ENCODE data around the gene PATL2. TPM values are rescaled to one million over a fixed set of nuclear protein-coding genes. Genes with fewer than 3 reads are reported as not detected.
"Not testable (repeated sequence)": the region's sequence is repeated elsewhere in the genome, so short reads cannot be mapped to it uniquely, and the experiment has no call there.

Gene PATL2
- total and polyA plus RNA-seq, 4 donors, result 2.4 to 4.8 (median 3.7) TPM

- DNase-seq (no peak), ATAC-seq (ENCODE audit: insufficient read depth, low FRiP score) (no peak)
- H3K36me3 ChIP-seq (ENCODE audit: control insufficient read depth in 4 of 4, insufficient read depth in 4 of 4, low read length in 4 of 4), result peaks cover 15 to 37% (median 24%) of the 10 kb centered on the region in 4 donors
- H3K9me3 ChIP-seq (ENCODE audit: control insufficient read depth in 4 of 4, insufficient read depth in 3 of 4, low read length in 3 of 4), result no peaks in the 10 kb centered on the region
- no peaks in the 10 kb centered on the region for H3K4me1 ChIP-seq (ENCODE audit: control insufficient read depth in 5 of 5, insufficient read depth in 5 of 5, low read length in 5 of 5)
- H3K27me3 ChIP-seq (ENCODE audit: control insufficient read depth in 3 of 3, insufficient read depth in 3 of 3, low read length in 2 of 3), result no peaks in the 10 kb centered on the region
- TF ChIP-seq CTCF (IDR thresholded peaks at IDR 0.05; ENCODE audit: control extremely low read depth, extremely low read depth), result no peak
- H3K9ac ChIP-seq (ENCODE audit: insufficient read depth in 1 of 2, low read length in 2 of 2), result no peak overlapping the region
- 98 to 100% methylated on average over 2 of the region's 2 CpGs for WGBS, 2 donors
- no peak overlapping the region for H3K27ac ChIP-seq (ENCODE audit: low read depth in 1 of 2, low read length in 1 of 2)
- no peak overlapping the region for H3K4me3 ChIP-seq
Observed at GRCh38 chr15:44646460-44646859, 64.7 kb downstream of the PATL2 start.

GRCh38 chr15:44641651-44642050, 69.5 kb downstream of the PATL2 start:
- H3K9me3 ChIP-seq (ENCODE audit: control insufficient read depth in 4 of 4, insufficient read depth in 3 of 4, low read length in 3 of 4), result no peaks in the 10 kb centered on the region
- no peak overlapping the region for H3K27ac ChIP-seq (ENCODE audit: low read depth in 1 of 2, low read length in 1 of 2)
- no peak overlapping the region for H3K4me3 ChIP-seq
- peaks cover 7 to 29% (median 15%) of the 10 kb centered on the region in 4 donors for H3K36me3 ChIP-seq (ENCODE audit: control insufficient read depth in 4 of 4, insufficient read depth in 4 of 4, low read length in 4 of 4)
- no peaks in the 10 kb centered on the region for H3K4me1 ChIP-seq (ENCODE audit: control insufficient read depth in 5 of 5, insufficient read depth in 5 of 5, low read length in 5 of 5)
- DNase-seq (no peak), ATAC-seq (ENCODE audit: insufficient read depth, low FRiP score) (no peak)
- no peaks in the 10 kb centered on the region for H3K27me3 ChIP-seq (ENCODE audit: control insufficient read depth in 3 of 3, insufficient read depth in 3 of 3, low read length in 2 of 3)
- TF ChIP-seq CTCF (IDR thresholded peaks at IDR 0.05; ENCODE audit: control extremely low read depth, extremely low read depth), result no peak
- no peak overlapping the region for H3K9ac ChIP-seq (ENCODE audit: insufficient read depth in 1 of 2, low read length in 2 of 2)
- 88 to 95% methylated on average over 4 of the region's 4 CpGs for WGBS, 2 donors

DNA sequence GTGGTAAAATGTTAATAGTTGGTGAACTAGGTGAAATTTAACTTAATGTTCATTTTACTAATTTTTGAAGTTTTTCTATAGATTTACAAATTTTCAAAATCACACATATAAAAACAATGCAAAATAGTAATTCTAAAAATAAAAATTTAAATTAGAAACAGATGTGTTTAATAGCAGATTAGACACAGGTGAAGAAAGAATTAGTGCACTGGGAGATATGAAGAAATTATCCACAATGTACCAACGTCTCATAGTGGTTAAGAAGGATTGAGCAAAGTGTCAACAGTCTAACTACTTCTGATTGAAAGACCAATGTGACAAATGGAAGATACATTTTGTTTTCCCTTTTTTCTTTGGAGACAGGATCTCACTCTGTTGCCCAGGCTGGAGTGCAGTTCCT, 74.1 kb downstream of the PATL2 start:
- H3K36me3 ChIP-seq (ENCODE audit: control insufficient read depth in 4 of 4, insufficient read depth in 4 of 4, low read length in 4 of 4), result peaks cover 10 to 29% (median 19%) of the 10 kb centered on the region in 4 donors
- H3K9me3 ChIP-seq (ENCODE audit: control insufficient read depth in 4 of 4, insufficient read depth in 3 of 4, low read length in 3 of 4), result no peaks in the 10 kb centered on the region
- no peaks in the 10 kb centered on the region for H3K27me3 ChIP-seq (ENCODE audit: control insufficient read depth in 3 of 3, insufficient read depth in 3 of 3, low read length in 2 of 3)
- no peak for TF ChIP-seq CTCF (IDR thresholded peaks at IDR 0.05; ENCODE audit: control extremely low read depth, extremely low read depth)
- no peak overlapping the region for H3K27ac ChIP-seq (ENCODE audit: low read depth in 1 of 2, low read length in 1 of 2)
- H3K9ac ChIP-seq (ENCODE audit: insufficient read depth in 1 of 2, low read length in 2 of 2), result no peak overlapping the region
- WGBS, 2 donors, result 66 to 76% methylated on average over 1 of the region's 1 CpG
- DNase-seq (no peak), ATAC-seq (ENCODE audit: insufficient read depth, low FRiP score) (no peak)
- H3K4me3 ChIP-seq, result no peak overlapping the region
- no peaks in the 10 kb centered on the region for H3K4me1 ChIP-seq (ENCODE audit: control insufficient read depth in 5 of 5, insufficient read depth in 5 of 5, low read length in 5 of 5)

DNA sequence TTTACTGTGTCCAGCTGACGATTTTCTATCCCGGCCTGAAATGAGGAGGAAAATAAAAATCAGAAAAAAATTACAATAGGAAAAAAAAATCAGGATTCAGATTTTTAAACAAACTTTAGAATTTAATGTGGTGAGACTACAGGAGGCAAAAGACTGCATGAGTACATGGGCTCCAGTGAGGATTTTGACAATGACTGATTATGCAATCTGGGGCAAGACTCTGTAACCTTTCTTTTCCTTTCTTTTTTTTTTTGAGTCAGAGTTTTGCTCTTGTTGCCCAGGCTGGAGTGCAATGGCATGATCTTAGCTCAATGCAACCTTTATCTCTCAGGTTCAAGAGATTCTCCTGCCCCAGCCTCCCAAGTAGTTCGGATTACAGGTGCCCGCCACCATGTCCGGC, 77.5 kb downstream of the PATL2 start:
- no peaks in the 10 kb centered on the region for H3K4me1 ChIP-seq (ENCODE audit: control insufficient read depth in 5 of 5, insufficient read depth in 5 of 5, low read length in 5 of 5)

DNA sequence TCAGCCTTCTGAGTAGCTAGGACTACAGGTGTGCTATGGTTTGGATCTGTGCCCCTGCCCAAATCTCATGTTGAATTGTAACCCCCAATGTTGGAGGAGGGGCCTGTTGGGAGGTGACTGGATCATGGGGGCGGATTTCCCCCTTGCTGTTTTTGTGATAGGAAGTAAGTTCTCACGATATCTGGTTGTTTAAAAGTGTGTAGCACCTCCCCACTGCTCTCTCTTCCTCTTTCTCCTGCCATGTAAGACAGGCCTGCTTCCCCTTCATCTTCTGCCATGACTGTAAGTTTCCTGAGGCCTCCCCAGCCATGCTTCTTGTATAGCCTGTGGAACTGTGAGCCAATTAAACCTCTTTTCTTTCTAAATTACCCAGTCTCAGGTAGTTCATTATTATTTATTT, 85.8 kb downstream of the PATL2 start:
- peaks cover 15 to 39% (median 22%) of the 10 kb centered on the region in 4 donors for H3K36me3 ChIP-seq (ENCODE audit: control insufficient read depth in 4 of 4, insufficient read depth in 4 of 4, low read length in 4 of 4)
- H3K9ac ChIP-seq (ENCODE audit: insufficient read depth in 1 of 2, low read length in 2 of 2); ATAC-seq (ENCODE audit: insufficient read depth, low FRiP score); DNase-seq; H3K4me1 ChIP-seq (ENCODE audit: control insufficient read depth in 5 of 5, insufficient read depth in 5 of 5, low read length in 5 of 5); H3K27ac ChIP-seq (ENCODE audit: low read depth in 1 of 2, low read length in 1 of 2); H3K4me3 ChIP-seq; H3K9me3 ChIP-seq (ENCODE audit: control insufficient read depth in 4 of 4, insufficient read depth in 3 of 4, low read length in 3 of 4); H3K27me3 ChIP-seq (ENCODE audit: control insufficient read depth in 3 of 3, insufficient read depth in 3 of 3, low read length in 2 of 3): not testable (repeated sequence)
- 56 to 80% methylated on average over 2 of the region's 2 CpGs for WGBS, 2 donors

More for the DNA sequence above, 77.5 kb downstream of the PATL2 start:
- Histone ChIP-seq H3K4me3 (no peak overlapping the region), H3K9me3 (ENCODE audit: control insufficient read depth in 4 of 4, insufficient read depth in 3 of 4, low read length in 3 of 4) (no peaks in the 10 kb centered on the region), H3K27ac (ENCODE audit: low read depth in 1 of 2, low read length in 1 of 2) (no peak overlapping the region), H3K36me3 (ENCODE audit: control insufficient read depth in 4 of 4, insufficient read depth in 4 of 4, low read length in 4 of 4) (peaks cover 19 to 32% (median 25%) of the 10 kb centered on the region in 4 donors), H3K9ac (ENCODE audit: insufficient read depth in 1 of 2, low read length in 2 of 2) (no peak overlapping the region), H3K27me3 (ENCODE audit: control insufficient read depth in 3 of 3, insufficient read depth in 3 of 3, low read length in 2 of 3) (no peaks in the 10 kb centered on the region)
- ATAC-seq (ENCODE audit: insufficient read depth, low FRiP score) (no peak), DNase-seq (no peak)
- WGBS, 2 donors, result 96% methylated on average over 5 of the region's 5 CpGs
- no peak for TF ChIP-seq CTCF (IDR thresholded peaks at IDR 0.05; ENCODE audit: control extremely low read depth, extremely low read depth)

Measured in lung (tissue), 12 donors.